MM.1S (cell line): Measurements from ENCODE around the gene SEPTIN2.

Experiments
- EZH2 ChIP-seq: fragments of 300-600 bp; sonication (generic); optimal IDR thresholded peaks from 2 replicates; pipeline ENCODE3; 2017; ENCODE audit warnings: low read depth, mild to moderate bottlenecking, antibody characterized with exemption, low read length, mixed read lengths
- TF ChIP-seq, protein P1 (sequence below): fragments of 300-600 bp; sonication (generic); IDR thresholded peaks from 2 replicates; pipeline ENCODE4 v1.5.1; 2016; ENCODE audit warnings: antibody characterized with exemption, low read length, mixed read lengths

DNA sequence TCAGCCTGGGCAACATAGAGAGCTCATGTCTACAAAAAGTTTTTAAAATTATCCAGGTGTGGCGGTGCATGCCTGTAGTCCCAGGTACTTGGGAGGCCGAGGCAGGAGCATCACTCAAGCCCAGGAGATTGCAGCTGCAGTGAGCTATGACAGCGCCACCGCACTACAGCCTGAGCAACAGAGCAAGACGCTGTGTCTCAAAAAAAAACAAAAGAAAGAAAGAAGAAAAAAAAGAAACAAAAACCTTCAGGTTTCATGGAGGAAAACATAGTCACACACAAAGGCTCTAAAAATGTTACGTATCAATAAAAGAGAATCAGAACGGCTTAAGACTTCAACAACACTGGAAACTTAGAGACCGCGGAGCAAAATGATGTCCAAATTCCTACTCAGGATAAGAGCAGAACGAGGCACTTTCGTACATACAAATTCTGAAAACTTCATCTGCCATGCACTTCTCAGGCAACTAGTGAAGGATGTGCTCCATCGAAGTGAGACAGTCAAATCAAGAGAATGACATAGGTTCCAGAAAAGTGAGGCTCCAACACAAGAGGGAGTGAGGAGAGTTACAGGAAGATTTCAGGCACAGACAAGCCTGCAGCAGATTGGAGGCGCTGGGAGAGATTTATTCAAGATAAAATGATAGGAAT, 4.7 kb upstream of the SEPTIN2 start:
- TF ChIP-seq, protein P1, sequence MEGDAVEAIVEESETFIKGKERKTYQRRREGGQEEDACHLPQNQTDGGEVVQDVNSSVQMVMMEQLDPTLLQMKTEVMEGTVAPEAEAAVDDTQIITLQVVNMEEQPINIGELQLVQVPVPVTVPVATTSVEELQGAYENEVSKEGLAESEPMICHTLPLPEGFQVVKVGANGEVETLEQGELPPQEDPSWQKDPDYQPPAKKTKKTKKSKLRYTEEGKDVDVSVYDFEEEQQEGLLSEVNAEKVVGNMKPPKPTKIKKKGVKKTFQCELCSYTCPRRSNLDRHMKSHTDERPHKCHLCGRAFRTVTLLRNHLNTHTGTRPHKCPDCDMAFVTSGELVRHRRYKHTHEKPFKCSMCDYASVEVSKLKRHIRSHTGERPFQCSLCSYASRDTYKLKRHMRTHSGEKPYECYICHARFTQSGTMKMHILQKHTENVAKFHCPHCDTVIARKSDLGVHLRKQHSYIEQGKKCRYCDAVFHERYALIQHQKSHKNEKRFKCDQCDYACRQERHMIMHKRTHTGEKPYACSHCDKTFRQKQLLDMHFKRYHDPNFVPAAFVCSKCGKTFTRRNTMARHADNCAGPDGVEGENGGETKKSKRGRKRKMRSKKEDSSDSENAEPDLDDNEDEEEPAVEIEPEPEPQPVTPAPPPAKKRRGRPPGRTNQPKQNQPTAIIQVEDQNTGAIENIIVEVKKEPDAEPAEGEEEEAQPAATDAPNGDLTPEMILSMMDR: no peak
- TF ChIP-seq EZH2: no peak
